Measurements from ENCODE around the gene PRKACB. TPM values are rescaled to one million over a fixed set of nuclear protein-coding genes. Genes with fewer than 3 reads are reported as not detected.
A peak's percentile ranks its signal among the peaks of the same experiment; 100 is the strongest.

PRKACB gene
- 10 to 100 TPM; 22.5 to 32.5 (median 27.0) TPM for polyA plus RNA-seq (ENCODE audit: insufficient read length in 10 of 10)
- long read RNA-seq, donor 1, full-length matches to known transcripts, result 3 of 3 reads
- long read RNA-seq, donor 1, partial matches to known transcripts, result 0 of 3 reads
- long read RNA-seq, donor 1, other reads (novel, unspliced or antisense), result 0 of 3 reads
- long read RNA-seq, donor 2, full-length matches to known transcripts, result 5 of 5 reads
- long read RNA-seq, donor 2, partial matches to known transcripts, result 0 of 5 reads
- long read RNA-seq, donor 2, other reads (novel, unspliced or antisense), result 0 of 5 reads
- long read RNA-seq, donor 3, result 0 reads
- long read RNA-seq, donor 4, full-length matches to known transcripts, result 3 of 3 reads
- long read RNA-seq, donor 4, partial matches to known transcripts, result 0 of 3 reads
- long read RNA-seq, donor 4, other reads (novel, unspliced or antisense), result 0 of 3 reads
- long read RNA-seq, donor 5, full-length matches to known transcripts, result 4 of 4 reads
- long read RNA-seq, donor 5, partial matches to known transcripts, result 0 of 4 reads
- long read RNA-seq, donor 5, other reads (novel, unspliced or antisense), result 0 of 4 reads
- long read RNA-seq, donor 6, full-length matches to known transcripts, result 3 of 3 reads
- long read RNA-seq, donor 6, partial matches to known transcripts, result 0 of 3 reads
- long read RNA-seq, donor 6, other reads (novel, unspliced or antisense), result 0 of 3 reads
- long read RNA-seq, donor 7, full-length matches to known transcripts, result 3 of 3 reads
- long read RNA-seq, donor 7, partial matches to known transcripts, result 0 of 3 reads
- long read RNA-seq, donor 7, other reads (novel, unspliced or antisense), result 0 of 3 reads
- long read RNA-seq, donor 8, full-length matches to known transcripts, result 3 of 3 reads
- long read RNA-seq, donor 8, partial matches to known transcripts, result 0 of 3 reads
- long read RNA-seq, donor 8, other reads (novel, unspliced or antisense), result 0 of 3 reads
- long read RNA-seq, donor 9, full-length matches to known transcripts, result 1 of 1 reads
- long read RNA-seq, donor 9, partial matches to known transcripts, result 0 of 1 reads
- long read RNA-seq, donor 9, other reads (novel, unspliced or antisense), result 0 of 1 reads

- peak in 2 of 3 donors; percentile 9 to 34 for DNase-seq
Measured at GRCh38 chr1:84143796-84144565, at the start of gene PRKACB. Gene PRKACB (plus strand): TSS chr1:84144271. CDS start chr1:84144362, 91 bp downstream.

GRCh38 chr1:84095308-84095707, 48.8 kb upstream of the PRKACB start:
- DNase-seq, result no peak

GRCh38 chr1:84096176-84096575, 47.9 kb upstream of the PRKACB start:
- DNase-seq, result no peak

GRCh38 chr1:84101204-84101603, 42.9 kb upstream of the PRKACB start:
- no peak for DNase-seq

GRCh38 chr1:84103197-84103992, 40.7 kb upstream of the PRKACB start:
- peak; percentile 40 to 75 (median 45) for DNase-seq

GRCh38 chr1:84107538-84107937, 36.5 kb upstream of the PRKACB start:
- peak in 1 of 3 donors; percentile 28 for DNase-seq

GRCh38 chr1:84107955-84108354, 36.1 kb upstream of the PRKACB start:
- DNase-seq, result no peak

- no peak for DNase-seq
Measured at GRCh38 chr1:84108900-84109578, 35.0 kb upstream of the PRKACB start.

- no peak for DNase-seq
Measured at GRCh38 chr1:84110629-84111028, 33.4 kb upstream of the PRKACB start.

GRCh38 chr1:84116558-84116957, 27.5 kb upstream of the PRKACB start:
- no peak for DNase-seq

- DNase-seq, result peak in 1 of 3 donors; percentile 23
Measured at GRCh38 chr1:84117868-84118267, 26.2 kb upstream of the PRKACB start.

- DNase-seq, result no peak
Measured at GRCh38 chr1:84121360-84121759, 22.7 kb upstream of the PRKACB start.

GRCh38 chr1:84122780-84123382, 21.2 kb upstream of the PRKACB start:
- DNase-seq, result peak; percentile 35 to 60 (median 43)

GRCh38 chr1:84133479-84133878, 10.6 kb upstream of the PRKACB start:
- DNase-seq, result no peak

GRCh38 chr1:84135341-84135740, 8.7 kb upstream of the PRKACB start:
- no peak for DNase-seq

GRCh38 chr1:84141182-84142003, 2.7 kb upstream of the PRKACB start:
- peak in 1 of 3 donors; percentile 16 for DNase-seq

GRCh38 chr1:84145068-84145467, 997 bp downstream of the PRKACB start:
- no peak for DNase-seq

- DNase-seq, result no peak
Measured at GRCh38 chr1:84146411-84147032, 2.5 kb downstream of the PRKACB start.

Data from muscle of back (tissue), 13 donors.